Colonic mucosa (tissue), 4 donors: ENCODE results near the gene PTN. TPM values are rescaled to one million over a fixed set of nuclear protein-coding genes. Genes with fewer than 3 reads are reported as not detected.
"Not testable (repeated sequence)": the region's sequence is repeated elsewhere in the genome, so short reads cannot be mapped to it uniquely, and the experiment has no call there.

ENCODE experiments used
- DNase-seq: peaks from one replicate; pipeline ENCODE4 v3.0.0-alpha.2; 2020
- H3K27ac ChIP-seq: fragments of 200-600 bp; one replicate; pipeline ENCODE4 v1.8.0; 2021
- H3K27me3 ChIP-seq: fragments of 200-600 bp; one replicate; pipeline ENCODE4 v1.8.0; 2021
- H3K36me3 ChIP-seq: fragments of 200-600 bp; one replicate; pipeline ENCODE4 v1.8.0; 2021
- H3K4me1 ChIP-seq: fragments of 200-600 bp; one replicate; pipeline ENCODE4 v1.8.0; 2021; ENCODE audit warnings: mild to moderate bottlenecking
- H3K4me3 ChIP-seq: fragments of 200-600 bp; one replicate; pipeline ENCODE4 v1.8.0; 2021
- H3K9ac ChIP-seq, 2 donors: one replicate each; pipeline ENCODE4 v1.7.0; 2013; ENCODE audit warnings: control low read depth in 2 of 2, low read depth in 2 of 2, low read length in 2 of 2
- H3K9me3 ChIP-seq: fragments of 200-600 bp; one replicate; pipeline ENCODE4 v1.8.0; 2021
- intact Hi-C: fragments of 100-400 bp; cut with DNase I; formaldehyde crosslinking; loops from one replicate; pipeline ENCODE4 v1.14.1; 2022
- total RNA-seq, 2 donors: library from RNA; stranded (reverse); fragmentation: NEBNext Ultra II Directional in 1 of 2; extraction: Animal tissue kit (Norgen Biotek cat#: 25700) in 1 of 2; gene quantifications; one replicate each; pipeline ENCODE4 v1.2.1, GENCODE V29; 2021
- TF ChIP-seq, protein P1 (sequence below): fragments of 200-600 bp; IDR thresholded peaks from one replicate; pipeline ENCODE4 v1.8.0; 2022; ENCODE audit warnings: antibody characterized with exemption, mild to moderate bottlenecking
- donor health status: healthy.
- donor health status: DM: no; HTN: no; CAD: no.
- donor health status: DM: no; HTN: no; CAD: no.

The PTN gene
- total RNA-seq, 2 donors from 2014 or later: 1.8 to 4.0 TPM

DNA sequence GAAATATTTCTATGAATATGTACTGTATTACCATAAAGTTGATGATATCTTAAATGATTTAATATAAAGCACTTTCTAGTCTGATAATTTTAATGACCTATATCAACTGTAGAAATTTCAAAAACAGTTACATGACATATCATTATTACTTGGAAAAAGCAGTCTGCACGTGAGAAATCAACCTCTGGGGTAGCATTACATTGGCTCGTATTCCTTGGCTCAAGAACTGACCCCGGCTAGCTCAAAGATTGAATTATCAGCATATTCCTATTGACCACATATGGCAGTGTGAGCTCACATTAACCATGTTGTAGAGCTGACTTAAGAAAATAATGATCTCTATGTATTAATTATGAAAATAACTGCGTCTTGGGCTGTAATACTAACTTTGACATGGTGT lies 139.3 kb downstream of the PTN start:
- Histone ChIP-seq H3K27ac (no peak overlapping the region), H3K4me1 (no peaks in the 10 kb centered on the region), H3K9ac (no peak overlapping the region), H3K36me3 (no peaks in the 10 kb centered on the region), H3K4me3 (no peak overlapping the region), H3K27me3 (no peaks in the 10 kb centered on the region), H3K9me3 (peaks cover 3% of the 10 kb centered on the region)
- intact Hi-C loops: no loop called here
- TF ChIP-seq, protein P1, sequence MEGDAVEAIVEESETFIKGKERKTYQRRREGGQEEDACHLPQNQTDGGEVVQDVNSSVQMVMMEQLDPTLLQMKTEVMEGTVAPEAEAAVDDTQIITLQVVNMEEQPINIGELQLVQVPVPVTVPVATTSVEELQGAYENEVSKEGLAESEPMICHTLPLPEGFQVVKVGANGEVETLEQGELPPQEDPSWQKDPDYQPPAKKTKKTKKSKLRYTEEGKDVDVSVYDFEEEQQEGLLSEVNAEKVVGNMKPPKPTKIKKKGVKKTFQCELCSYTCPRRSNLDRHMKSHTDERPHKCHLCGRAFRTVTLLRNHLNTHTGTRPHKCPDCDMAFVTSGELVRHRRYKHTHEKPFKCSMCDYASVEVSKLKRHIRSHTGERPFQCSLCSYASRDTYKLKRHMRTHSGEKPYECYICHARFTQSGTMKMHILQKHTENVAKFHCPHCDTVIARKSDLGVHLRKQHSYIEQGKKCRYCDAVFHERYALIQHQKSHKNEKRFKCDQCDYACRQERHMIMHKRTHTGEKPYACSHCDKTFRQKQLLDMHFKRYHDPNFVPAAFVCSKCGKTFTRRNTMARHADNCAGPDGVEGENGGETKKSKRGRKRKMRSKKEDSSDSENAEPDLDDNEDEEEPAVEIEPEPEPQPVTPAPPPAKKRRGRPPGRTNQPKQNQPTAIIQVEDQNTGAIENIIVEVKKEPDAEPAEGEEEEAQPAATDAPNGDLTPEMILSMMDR: no peak
- DNase-seq: no peak

GRCh38 chr7:137203351-137203750 lies 140.2 kb downstream of the PTN start:
- H3K27ac ChIP-seq: no peak overlapping the region
- intact Hi-C loops: no loop called here
- no peaks in the 10 kb centered on the region for H3K36me3 ChIP-seq
- H3K9ac ChIP-seq: no peak overlapping the region
- no peak for DNase-seq
- TF ChIP-seq, protein P1: no peak
- no peaks in the 10 kb centered on the region for H3K4me1 ChIP-seq
- peaks cover 3% of the 10 kb centered on the region for H3K9me3 ChIP-seq
- H3K27me3 ChIP-seq: no peaks in the 10 kb centered on the region
- no peak overlapping the region for H3K4me3 ChIP-seq

DNA sequence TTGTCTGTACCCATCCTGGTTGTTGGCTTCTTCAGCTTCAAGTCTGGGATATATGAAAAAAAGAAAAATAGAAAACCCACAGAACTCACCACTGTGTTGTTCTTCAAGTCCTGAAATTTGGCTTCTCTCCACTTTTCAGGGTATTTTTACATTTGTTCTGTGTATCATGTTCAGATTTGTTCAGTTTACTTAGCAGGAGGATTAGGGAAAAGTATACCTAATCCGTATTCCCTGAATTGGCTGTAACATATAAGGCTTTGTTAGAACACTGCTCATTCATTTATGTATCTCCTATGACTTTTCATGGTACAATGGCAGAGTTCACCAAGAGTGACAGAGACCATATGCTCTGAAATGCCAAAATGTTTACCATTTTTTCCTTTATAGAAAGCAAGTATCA lies 146.9 kb downstream of the PTN start:
- Histone ChIP-seq H3K27ac (no peak overlapping the region), H3K36me3 (no peaks in the 10 kb centered on the region), H3K9me3 (peaks cover 3% of the 10 kb centered on the region), H3K27me3 (no peaks in the 10 kb centered on the region), H3K4me1 (no peaks in the 10 kb centered on the region), H3K9ac (no peak overlapping the region), H3K4me3 (no peak overlapping the region)
- TF ChIP-seq, protein P1: no peak
- DNase-seq: no peak
- intact Hi-C loops: no loop called here

DNA sequence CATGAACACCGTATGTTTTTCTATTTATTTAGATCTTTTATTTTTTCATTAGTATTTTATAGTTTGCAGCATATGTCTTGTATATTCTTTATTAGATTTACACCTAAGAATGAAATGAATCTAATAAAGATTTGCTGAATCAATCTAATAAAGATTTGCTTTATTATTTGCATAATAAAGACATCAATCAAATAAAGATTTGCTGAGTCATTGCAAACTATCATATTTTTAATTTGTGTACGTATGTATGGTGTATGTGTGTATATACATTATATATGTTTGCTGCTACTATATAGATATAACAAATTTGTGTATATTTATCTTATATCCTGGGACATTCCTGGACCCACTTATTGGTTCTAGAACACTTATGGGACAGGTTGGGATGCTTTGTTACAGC lies 147.5 kb downstream of the PTN start:
- TF ChIP-seq, protein P1: no peak
- H3K4me3 ChIP-seq: no peak overlapping the region
- H3K4me1 ChIP-seq: no peaks in the 10 kb centered on the region
- no peak overlapping the region for H3K27ac ChIP-seq
- DNase-seq: no peak
- H3K9me3 ChIP-seq: peaks cover 3% of the 10 kb centered on the region
- H3K36me3 ChIP-seq: no peaks in the 10 kb centered on the region
- H3K9ac ChIP-seq: no peak overlapping the region
- no peaks in the 10 kb centered on the region for H3K27me3 ChIP-seq
- intact Hi-C loops: no loop called here

DNA sequence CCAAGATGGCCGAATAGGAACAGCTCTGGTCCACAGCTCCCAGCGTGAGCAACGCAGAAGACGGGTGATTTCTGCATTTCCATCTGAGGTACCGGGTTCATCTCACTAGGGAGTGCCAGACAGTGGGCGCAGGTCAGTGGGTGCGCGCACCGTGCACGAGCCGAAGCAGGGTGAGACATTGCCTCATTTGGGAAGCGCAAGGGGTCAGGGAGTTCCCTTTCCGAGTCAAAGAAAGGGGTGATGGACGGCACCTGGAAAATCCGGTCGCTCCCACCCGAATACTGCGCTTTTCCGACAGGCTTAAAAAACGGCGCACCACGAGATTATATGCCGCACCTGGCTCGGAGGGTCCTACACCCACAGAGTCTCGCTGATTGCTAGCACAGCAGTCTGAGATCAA lies 161.9 kb downstream of the PTN start:
- H3K4me3 ChIP-seq, DNase-seq, H3K27ac ChIP-seq, H3K36me3 ChIP-seq, H3K27me3 ChIP-seq, H3K9me3 ChIP-seq, intact Hi-C loops, H3K4me1 ChIP-seq, H3K9ac ChIP-seq: not testable (repeated sequence)
